ENCODE data around the gene DYSF.

DNA sequence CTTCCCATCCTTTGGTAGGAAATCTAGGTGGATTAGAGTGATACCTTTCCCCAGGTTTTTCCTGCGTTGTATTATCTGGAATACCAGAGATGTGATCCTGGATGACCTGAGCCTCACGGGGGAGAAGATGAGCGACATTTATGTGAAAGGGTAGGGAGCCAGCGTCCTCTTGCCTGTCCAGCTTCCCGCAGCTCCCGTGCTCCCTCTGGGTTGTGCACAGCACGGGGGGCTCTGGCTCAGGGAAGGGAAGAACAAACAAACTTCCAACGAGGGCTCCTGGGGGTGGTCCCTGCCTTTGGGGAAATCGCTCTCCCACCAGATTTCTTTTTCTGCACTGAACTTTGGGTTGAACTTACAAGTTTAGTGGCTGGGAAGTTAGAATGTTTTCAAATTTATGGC lies 215.7 kb downstream of the DYSF start:
- TF ChIP-seq TAF1 (IDR thresholded peaks at IDR 0.05; ENCODE audit: low read depth) (no peak), EP300 (IDR thresholded peaks at IDR 0.05; ENCODE audit: borderline replicate concordance) (no peak), RAD21 (IDR thresholded peaks at IDR 0.05; ENCODE audit: low read depth) (no peak), FOXM1 (IDR thresholded peaks at IDR 0.05; ENCODE audit: borderline replicate concordance, low read depth) (no peak)
